HCEC 1CT (cell line): ENCODE data around the gene PRXL2A.

Experiments used
- DNase-seq: peaks from one replicate; pipeline ENCODE4 v3.0.0-alpha.2; 2017

The PRXL2A gene

DNA sequence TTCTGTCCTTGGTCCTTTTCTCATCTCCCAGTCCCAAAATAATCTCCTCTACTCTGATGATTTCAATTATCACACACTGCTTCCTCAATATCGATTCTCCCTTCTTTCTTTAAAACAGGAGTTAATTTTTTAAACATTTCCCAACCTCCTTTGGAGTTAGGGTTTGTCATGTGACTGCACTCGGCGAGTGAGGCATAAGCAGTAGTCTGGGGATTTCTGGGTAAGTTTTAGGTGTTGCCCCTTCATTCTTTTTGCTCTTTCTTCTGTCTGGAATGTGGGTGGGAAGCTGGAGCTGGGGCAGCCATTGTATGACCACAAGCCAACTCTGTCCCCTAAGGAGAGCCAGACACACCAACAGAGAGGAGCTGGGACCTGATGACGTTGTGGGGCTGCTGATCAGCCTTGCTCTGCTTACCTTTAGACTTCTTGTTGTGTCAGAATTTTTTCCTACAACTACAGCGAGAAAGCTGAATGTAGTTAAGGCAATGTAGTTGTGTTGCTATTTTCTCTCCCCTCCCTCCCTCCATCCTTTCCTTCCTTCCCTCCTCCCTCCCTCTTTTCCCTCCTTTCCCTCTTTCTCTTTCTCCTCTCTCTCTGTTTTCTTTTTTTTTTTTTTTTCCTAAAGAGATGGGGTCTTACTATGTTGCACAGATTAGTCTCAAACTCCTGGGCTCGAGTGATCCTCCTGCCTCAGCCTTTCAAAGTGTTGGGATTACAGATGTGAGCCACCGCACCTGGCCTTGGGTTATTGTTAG, 39.3 kb downstream of the PRXL2A start:
- no peak for DNase-seq

DNA sequence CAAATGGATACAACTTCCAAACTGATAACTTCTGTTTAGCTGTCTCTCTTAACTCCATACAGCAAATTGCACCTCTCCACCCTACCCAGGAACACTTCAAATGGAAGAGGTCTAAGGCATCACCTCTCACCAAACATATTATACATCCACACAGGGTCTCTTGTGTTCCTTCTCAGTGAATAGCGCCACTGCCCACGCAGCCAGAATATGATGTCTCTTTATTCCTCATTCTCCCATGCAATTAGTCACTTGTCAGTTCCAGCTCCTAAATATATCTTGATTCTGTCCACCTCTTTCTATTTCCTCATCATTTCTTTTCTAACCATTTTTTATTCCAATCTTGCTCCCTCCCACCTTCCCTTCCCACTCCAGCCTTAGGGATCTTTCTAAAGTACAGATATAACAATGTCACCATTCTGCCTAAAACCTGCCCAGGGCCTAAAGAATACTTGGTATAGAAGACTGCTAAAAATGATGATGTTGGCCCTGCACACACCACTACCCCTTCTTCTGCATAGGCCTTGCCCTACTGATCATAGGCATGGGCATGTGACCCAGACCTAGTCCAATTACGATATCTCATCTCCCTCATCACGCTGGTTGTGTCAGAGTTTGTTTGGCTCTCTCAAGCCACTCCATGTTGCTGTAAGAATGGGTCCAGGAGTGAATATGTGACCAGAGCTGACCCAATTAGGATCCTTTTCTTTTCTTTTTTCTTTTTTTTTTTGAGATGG, 40.0 kb downstream of the PRXL2A start:
- no peak for DNase-seq

DNA sequence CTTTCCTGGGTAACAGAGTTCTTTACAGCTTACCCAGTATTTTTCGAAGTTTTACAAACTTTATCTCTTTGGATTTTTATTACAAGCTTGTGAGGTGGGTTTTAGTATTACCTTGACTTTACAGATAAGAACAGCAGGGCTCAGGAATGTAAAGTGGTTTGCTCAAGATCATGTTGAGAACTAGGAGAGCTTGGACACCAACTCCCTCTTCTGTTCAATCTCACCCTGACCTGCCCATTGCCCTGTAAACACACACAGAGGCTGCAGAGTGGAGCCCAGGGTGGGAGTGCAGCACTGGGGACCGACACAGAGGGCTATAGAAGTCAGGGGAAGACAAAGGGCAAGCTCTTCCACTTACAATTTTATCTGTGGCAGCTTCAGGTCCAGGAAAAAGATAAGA, 41.2 kb downstream of the PRXL2A start:
- no peak for DNase-seq

DNA sequence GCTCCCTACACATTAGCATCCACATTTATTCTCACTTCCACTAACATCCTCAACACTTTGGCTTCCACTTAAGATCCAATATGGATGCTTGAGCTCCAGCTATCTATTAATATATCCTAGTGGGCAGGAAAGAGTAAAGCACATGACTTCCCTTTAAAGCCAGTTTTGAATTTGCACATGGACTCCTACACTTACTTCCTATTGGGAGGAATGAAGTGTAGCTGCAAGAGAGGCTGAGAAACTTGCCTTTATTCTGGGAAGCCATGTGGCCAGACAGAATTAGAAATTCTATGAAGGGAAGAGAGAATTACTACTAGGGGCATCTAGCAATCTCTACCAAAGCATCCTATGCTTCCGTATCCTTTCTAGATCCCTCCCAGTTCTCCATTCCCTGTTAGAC, 42.8 kb downstream of the PRXL2A start:
- no peak for DNase-seq

DNA sequence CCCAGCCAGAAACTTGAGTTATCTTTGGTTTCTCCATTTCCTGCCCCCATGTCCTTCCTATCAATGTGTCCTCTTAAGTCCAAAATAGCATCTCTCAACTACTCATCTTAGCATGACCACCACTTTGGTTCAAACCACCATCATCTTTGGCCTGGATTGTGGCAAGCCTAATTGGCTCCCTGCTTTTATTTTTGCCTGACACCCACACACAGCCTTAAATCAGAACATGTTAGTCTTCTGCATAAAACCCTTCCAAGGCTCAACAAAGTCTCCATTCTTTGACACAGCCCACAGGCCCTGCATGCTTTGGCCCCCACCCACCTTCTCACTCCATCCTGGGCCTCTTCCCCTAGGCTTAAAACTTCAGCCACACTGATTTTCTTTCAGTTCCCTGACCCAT, 43.7 kb downstream of the PRXL2A start:
- no peak for DNase-seq

DNA sequence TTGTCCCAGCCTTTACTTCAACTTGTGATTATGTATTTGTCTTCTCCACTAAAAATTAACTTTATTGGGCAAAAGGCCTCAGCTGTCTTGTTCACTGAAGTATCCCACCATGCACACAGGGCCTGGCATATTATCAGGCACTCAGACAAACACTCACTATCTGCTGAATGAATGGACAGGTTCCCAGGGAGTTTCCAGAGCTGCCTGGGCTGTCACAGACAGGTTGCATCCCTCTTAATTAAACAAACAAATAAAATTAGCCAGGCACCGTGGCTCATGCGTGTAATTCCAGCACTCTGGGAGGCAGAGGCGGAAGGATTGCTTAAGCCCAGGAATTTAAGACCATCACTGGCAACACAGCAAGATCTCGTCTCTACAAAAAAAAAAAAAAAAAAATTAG, 44.3 kb downstream of the PRXL2A start:
- DNase-seq: no peak

DNA sequence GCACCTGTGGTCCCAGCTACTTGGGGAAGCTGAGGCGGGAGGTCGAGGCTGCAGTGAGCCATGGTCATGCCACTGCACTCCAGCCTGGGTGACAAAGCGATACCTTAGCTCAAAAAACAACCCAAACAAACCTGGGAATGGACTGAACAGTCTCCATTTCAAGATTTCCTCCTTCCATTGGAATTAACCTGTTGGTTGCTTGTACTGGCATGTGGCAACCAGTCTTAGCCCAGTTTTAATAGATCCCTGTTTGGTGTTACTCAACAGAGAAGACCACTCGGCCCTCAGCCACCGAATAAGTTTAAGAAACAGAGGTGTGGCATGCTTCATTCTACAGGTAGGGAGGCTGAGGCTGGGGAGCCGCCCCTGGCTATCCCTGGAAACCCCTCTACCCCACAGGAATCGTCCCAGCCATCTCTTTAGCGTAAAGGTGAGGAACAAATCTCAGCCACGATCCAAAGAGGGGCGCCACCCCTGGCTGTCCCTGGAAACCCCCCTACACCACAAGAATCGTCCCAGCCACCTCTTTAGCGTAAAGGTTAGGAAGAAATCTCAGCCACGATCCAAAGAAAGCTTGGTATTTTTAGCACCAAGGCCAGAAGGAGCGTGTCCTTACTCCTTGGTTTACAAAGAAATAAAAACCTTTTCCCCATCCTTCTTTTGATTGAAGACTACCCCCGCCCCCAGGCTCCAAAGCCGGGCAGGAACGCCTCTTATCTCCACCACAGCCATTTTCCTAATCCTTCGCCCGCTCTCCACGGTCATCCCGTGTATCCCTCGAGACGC, 44.9 kb downstream of the PRXL2A start:
- DNase-seq: no peak

DNA sequence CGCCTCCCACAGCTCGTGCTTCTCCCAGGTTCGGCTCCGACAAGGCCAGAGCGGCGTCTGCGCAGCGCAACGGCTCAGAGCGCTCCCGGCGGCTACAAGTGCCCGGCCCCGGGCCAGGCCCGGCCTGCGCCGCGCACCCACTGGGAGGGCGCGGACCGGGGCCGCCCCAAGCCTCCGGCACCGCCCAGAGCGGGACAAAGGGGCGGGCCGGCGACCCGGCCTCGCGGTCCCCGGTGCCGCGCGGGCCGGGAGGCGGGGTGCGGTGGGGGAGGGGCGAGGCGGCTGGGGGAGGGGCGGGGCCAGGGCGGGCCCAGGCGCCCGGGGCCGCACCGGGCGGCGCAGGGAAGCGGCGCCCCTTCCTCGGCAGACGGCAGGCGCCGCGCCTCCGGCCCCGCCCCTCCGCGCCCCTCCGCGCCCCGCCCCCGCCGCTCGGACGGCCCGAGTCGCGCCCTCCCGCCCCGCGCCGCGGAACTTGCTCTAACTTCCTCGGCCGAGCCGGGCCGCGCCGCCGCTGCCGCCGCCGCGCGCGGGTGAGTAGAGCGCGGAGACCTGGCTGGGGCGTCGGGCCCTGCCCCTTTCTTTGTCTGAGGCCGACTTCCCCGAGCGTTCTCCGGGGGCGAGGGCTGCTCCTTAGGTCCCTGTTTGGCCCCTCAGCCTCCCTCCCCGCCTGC, 45.6 kb downstream of the PRXL2A start, which contains the start of gene TSPAN14:
TSS of gene TSPAN14 (plus strand) at position 469 of the 671 bp plus-strand sequence. CDS start 34,924 bp downstream, outside the sequence.
- peak; percentile 80 for DNase-seq

DNA sequence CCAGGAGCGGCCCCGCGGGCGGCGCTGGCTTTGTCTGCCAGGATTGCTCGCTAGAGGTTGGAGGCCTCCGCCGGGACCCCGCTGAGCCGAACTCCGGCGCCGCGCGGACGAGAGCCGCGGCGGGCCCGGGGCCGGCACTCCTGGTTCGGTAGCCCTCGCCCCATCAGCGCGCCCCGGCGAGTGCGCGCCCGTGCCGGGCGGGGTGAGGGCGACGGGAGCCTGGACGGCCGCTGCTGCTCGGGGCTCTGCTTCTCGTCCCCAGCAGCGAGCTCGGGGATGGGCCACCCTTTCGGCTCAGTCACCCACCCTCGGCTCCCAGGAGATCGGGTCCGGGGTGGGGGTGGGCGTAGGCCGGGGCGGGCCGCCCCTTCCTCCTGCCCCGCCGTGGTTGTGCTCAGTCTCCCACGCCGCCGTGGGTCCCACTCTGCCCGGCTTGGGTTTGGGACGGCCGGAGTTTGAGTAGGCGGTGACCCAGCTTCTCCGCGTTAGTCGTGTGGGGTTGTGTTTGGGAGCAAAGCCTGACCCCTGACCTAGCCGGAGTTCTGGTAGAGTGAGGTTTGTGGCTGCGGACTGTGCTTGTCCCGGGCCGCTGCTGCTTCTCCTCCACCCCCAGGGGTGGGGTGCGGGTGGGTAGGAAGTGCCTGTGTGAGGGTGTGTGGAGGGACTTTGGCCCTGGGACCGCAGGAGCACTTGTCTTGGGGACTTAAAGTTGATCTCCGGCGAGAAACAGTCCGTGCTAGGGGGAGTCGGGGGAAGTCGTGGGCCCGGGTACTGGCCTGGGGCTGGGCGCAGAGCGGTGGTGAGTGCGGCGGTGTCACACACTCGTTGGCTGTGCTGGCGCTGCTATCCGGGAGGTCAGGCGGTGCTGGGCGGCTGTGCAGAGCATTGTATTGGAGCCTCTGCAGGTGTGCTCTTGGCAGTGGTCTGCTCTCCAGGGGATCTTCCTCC, 46.4 kb downstream of the PRXL2A start:
- no peak for DNase-seq

DNA sequence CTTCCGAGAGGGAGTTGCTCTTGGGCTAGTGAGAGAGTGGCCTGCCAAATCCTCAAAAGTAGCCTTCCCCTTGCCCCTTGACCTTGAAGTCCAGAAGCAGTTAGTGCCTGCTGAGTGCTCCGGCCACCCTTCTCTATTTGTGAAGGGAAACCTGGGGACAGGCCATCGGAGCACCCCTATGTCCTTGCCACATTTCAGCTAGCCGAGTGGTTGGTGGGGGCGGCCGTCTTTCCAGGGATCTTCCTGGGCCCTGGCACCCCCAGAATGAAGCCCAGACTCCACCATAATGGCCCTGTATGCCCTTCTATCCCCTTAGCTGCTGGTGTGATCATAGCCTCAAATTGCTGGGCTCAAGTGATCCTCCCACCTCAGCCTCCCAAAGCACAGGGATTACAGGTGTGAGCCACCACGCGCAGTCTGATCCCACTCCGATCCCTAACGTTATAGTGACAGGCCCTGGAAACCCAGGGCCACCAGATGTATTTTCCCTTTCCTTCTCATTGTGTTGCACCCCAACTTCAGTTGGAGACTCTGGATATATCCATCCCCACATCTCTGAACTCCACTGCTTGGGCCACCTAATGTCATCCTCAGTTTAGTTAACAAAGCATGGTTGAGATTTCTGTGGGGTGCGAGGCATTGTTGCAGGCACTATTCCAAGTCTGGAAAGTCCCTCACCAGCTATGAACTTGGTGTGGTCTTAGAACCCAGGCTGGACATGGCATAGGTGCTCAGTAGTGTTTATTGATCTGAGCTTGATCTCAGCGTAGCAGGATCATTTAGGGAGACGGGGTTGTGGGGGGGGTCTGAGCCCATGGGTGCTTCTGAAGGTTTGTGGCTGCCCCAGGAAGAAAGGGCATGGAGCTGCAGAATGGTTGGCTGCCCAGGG, 47.4 kb downstream of the PRXL2A start:
- DNase-seq: no peak

DNA sequence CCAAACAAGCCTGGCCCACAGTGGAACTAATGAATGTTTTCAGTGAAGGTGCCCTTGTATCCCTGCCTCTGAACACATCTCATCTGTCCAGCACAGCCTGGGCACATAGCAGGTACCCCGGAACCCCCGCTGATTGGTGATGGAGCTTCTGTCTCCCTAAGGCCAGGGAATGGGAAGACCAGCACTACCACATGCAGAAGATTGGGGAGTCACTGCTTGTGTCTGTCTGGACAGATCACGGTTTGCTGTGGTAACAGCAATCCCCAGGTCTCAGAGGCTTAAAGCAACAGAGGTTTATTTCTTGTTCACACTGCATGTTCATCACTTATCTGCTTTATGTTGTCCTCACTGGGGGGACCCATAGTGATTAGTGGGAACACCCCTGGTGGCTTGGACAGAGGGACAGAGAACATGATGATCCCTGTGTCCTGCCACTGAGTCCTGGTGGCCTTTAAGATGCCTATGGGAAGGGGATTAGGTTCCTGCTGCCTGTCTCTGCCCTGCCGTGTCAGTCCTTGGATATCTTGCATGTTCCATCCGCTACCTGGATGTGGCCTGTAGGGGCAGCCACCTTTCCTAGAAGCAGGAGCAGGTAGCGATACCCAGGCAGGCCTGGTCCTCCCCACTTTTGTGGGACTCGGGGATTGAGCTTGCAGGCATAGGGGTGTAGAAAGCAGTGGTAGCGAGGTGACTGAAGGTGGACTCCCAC, 49.4 kb downstream of the PRXL2A start:
- no peak for DNase-seq

DNA sequence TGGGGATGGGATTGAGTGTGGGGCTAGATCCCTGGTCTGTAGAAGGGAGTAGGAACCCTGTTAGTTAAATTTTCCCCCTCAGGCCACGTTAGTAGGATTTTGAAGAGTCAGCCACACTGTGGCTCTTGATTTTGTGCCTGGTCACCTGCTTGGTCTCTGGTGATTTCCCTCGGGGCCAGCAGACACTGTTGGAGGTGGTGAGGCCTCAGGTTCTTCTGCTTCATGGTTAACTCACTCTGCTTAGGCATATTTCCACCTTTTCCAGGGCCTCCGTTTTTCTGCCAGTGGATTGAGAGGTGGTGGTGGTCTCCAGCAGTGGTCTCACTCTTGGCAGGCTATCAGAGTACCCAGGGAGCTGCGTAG, 49.9 kb downstream of the PRXL2A start:
- no peak for DNase-seq

DNA sequence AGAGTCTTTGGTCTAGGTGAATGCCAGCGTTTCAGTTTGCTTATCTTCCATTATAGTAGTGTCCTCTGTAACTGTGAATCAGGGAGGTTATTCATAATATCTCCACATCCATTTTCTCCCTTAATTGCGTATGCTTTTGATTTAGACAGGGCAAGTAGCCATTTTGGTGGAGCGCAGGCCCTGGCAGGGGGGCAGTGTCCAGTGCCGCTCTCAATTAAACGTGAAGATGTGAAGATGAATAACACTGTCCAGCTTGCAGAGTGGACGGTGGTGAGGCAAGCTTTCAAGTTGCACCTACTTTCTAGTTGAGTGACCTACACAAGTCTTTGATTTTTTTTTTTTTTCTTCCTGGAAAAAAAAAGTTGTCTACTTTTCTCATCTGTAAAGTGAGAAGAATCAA, 50.3 kb downstream of the PRXL2A start:
- no peak for DNase-seq

DNA sequence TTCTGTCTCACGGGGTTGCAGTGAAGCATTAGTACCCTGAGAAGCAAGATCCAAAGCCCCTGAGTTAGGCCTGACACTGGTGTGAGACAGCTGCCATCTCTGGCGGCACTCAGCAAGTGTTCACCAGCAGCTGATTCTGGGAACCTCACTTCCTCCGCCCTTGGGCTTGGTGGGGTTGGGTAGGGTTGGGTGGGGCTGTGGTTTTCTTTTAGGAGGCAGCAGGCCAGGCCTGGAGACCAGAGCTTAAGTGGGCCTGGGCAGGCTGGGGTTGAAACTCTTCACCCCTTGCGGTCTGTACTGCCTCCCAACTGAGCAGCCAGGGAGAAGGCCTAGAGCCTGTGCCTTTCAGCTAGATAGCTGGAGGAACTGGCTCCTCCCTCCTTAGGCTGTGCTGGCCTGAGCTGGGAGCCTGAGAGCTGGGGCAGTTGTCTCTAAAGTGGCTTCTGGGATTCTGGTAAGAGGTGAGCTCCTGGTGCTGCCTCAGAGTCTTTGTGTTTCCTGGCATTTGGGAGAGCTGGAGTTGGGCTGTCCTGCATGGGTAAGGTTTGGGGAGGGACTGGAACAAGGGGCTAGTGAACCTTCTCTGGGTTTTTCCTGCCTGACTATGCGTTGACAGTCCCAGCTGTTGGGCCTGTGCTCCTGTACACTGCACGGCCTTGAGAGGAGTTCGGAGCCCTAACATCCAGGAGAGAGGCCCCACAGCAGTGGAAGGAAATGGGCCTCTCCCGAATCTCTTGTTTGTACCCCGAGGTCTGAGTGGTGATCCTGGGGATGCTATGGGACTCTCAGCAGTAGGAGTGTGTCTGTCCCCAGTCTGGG, 50.9 kb downstream of the PRXL2A start:
- DNase-seq: peak; percentile 92

DNA sequence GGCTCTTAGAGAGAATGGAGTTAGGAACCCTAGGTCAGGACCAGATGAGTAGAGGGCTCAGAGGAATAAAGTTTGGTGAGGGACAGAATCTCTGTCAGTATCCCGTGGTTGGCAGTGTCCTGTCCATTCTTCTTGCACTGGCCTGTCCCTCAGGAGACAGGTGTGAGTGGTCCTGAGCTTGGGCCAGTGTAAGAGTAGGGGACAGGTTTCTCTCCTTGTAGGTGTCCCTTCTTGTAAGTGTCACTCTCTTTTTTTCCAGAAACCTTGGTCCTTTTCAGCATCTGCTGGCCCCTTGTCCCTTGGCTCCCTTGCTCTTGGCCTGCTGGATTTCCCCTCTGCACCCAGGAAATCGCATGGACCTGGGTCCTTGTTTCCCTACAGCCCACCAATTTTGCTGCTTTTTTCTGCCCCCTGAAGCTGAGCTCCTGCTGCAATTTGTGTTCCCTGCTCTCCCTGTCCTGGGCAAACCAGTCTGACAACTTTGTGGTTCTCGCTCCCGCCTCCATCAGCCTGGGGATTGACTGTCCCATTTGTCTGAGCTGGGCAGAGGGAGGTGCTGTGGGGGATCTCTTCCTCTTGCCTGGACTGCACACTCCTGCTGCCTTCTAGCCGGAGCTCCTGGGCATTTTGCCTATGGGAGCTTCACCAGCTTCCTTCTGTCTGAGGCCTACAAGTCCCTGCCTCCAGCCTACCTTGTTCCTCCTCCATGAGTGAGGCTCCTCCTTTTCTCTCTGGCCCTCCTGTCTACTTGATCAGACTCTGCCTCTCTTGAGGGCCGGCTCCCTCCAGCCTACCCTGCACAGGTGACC, 52.3 kb downstream of the PRXL2A start:
- DNase-seq: no peak

DNA sequence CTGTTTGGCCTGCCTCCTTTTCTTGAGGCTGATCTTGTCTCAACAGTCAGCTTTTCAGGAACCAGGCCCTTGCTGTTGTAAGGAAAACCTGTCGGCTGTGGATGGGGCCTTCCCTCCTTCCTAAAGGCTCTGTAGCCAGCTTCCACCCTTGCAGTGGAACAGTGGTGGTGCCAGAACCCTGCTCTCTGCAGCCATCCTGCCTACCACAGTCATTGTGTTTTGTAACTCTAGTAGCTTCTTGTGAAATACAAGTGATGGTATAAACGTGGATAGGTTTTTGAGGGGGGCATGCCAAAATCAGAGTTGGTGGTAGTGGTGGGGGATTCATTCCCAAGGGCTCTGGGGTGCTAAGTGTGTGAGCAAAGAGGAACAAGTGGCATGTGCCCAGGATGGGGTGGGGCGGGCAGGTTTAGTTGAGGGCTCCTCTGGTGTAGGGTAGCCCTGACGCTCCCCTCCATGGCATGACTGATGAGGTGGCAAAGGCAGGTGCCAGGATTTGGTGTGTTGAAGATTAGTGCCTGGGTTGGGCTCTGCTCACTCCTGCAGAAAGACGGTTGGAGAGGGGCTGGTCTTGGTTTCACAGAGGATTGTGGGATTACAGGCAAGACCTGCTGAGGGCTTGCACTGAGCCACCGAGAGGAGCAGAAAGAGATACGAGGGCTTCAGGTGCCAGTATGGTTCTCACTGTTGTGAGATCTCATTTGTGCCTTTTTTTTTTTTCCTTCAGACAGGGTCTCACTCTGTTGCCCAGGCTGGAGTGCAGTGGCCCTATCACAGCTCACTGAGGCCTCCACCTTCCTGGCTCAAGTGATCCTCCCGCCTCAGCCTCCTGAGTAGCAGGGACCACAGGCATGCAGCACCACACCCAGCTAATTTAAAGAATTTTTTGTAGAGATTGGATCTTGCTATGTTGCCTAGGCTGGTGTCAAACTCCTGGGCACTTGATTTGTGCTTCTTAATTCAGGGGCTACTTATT, 53.1 kb downstream of the PRXL2A start:
- DNase-seq: no peak
